GM12892 (cell line): Measurements from ENCODE around the gene SLCO3A1.

ENCODE experiments used
- POLR2A ChIP-seq: IDR thresholded peaks from 2 replicates; pipeline ENCODE4 v1.6.1; 2011; ENCODE audit warnings: low read depth, low read length, control low read depth
- POLR2AphosphoS5 ChIP-seq: IDR thresholded peaks from 2 replicates; pipeline ENCODE4 v1.6.1; 2011; ENCODE audit warnings: low read depth, low read length, control low read depth
- TAF1 ChIP-seq: IDR thresholded peaks from 2 replicates; pipeline ENCODE4 v1.6.1; 2011; ENCODE audit warnings: low read depth, mild to moderate bottlenecking, control low read depth, low read length, borderline replicate concordance

GRCh38 chr15:92059036-92059970 lies 205.8 kb downstream of the SLCO3A1 start:
- TF ChIP-seq POLR2AphosphoS5 (no peak), TAF1 (no peak), POLR2A (no peak)
